HG03565 (cell line): ENCODE data around the gene TBCD.
"Not testable (repeated sequence)": the region's sequence is repeated elsewhere in the genome, so short reads cannot be mapped to it uniquely, and the experiment has no call there.

Experiments used
- ATAC-seq: cut with Tn5 transposase; IDR thresholded peaks from one replicate; pipeline ENCODE4 v1.9.1; 2021; ENCODE audit warnings: mild to moderate bottlenecking, moderate library complexity; ENCODE audit not compliant: unreplicated experiment

TBCD gene

DNA sequence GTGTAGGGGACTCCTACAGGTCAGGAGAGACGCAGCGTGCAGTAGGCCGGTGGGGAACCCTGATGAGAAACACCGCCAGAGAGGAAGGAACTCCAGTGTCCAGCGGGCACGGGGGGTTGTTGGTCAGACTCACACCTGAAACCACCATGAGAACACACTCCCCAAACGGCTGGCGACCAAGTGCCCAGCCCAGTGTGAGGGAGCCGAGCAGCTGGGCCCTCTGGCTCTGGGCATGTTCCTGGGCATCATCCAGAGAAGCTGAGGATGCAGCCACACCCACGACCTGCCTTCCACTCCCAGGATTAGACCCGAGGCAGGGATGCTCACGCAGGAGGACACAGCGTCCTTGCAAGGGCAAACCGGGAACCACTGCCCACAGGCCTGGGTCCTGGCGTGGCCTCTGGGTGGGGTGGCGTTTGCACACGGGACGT, 196.2 kb downstream of the TBCD start:
- ATAC-seq, result no peak

DNA sequence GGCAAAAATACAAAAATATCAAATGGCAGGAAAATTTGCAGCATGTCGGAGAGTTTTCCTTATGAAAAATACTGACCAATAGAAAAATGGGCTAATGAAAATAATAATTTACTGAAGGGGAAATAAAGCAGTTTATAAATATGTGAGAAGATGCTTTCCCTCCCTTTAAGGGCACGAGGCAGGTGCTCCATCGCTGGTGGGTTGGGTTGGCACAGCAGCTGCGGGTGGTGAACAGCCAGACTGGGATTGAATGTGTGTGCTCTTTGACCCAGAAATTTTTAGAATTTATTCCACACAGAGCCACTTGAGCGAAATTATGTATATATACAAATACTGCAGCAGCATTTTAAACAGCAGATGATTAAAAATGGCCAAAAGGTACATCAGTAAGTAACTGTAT, 197.1 kb downstream of the TBCD start:
- ATAC-seq, result no peak

DNA sequence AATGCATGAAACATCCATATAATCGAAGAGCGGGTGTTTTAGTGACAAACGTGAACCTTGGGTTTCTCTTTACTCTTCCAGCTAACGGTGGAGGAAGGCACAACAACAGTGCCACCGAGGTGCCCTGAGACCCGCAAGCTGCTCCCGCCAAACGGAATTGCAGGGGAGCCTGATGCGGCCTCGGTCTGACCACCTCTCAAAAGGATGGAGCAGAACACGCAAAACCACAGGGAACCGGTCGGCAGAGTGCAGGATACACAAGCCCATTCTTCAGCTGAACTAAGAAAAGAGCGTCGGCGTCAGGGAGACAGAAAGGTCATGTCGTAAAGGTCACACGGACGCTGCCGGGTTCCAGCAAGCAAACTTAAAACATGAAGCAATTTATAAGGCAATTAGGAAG, 197.5 kb downstream of the TBCD start:
- no peak for ATAC-seq

DNA sequence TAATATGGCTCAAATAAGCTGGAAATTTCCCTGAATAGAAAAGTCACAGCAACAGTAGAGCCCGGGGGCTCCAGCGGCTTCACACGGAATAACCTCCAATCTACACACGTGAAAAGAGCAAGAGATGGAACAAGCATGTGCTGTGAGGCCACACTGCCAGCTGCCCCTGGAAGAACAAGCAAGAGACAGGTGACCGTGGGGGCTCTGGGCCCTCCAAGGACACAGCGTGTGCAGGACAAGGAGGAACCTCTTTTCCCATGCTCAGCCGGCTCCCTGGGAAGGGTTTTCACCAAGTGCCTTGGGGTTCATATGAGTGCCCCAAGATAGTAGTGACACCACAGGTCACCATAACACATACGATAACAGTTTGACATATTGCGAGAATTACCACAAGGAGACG, 198.1 kb downstream of the TBCD start:
- no peak for ATAC-seq

DNA sequence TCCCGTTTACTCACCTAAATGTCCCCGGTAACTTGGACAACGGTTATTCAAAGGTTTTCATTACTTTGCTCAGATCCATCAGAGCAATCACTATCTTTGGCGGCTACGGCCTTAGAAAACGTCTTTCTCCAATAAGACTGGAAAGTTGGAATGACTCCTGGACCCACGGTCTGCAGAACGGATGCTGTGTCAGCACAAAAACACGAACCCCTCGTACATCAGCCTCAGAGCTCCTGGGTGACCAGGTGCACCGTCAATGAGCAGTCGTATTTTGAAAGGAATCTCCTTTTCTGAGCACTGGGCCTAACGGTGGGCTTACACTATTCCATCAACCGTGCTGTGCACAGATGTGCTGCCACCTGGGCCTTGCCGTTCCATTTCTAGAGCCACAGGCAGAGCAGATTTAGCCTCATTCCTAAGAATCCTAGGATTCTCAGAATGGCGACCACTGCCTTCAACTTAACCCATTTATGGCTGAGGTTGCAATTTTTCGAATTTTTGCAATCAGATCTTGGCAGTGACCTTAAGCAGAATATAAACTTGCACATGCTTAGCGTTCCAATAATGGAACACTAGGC, 198.7 kb downstream of the TBCD start:
- ATAC-seq, result no peak

DNA sequence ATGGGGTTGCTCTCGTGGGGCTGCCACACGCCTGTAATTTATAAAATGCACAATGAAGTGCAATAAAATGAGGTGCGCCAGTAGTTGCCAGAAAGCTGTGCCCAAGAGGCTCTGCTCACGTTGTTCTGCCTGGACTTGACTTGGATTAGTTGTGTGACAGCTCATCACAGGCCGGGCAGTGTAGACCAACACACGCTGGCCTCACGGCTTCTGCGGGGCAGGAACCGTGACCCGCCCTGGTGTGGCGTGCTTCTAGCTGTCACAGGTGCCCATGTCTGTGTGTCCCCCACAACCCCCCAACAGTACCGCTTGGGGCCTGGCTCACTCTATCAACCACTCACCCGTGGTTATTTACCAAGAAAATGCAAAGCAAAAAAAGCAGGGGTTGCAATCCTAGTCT, 200.2 kb downstream of the TBCD start:
- ATAC-seq, result no peak

GRCh38 chr17:82955106-82955505, 203.2 kb downstream of the TBCD start:
- ATAC-seq, result not testable (repeated sequence)

DNA sequence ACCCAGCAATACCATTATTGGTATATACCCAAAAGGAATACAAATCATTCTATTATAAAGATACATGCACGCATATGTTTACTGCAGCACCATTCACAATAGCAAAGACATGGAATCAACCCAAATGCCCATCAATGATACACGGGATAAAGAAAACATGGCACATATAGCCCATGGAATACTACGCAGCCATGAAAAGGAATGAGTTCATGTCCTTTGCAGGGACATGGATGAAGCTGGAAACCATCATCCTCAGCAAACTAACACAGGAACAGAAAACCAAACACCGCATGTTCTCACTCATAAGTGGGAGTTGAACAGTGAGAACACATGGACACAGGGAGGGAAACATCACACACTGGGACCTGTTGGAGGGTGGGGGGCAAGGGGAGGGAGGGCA, 203.8 kb downstream of the TBCD start:
- not testable (repeated sequence) for ATAC-seq

GRCh38 chr17:82956146-82956725, 204.4 kb downstream of the TBCD start:
- ATAC-seq, result no peak

- ATAC-seq, result no peak
These were observed 205.0 kb downstream of the TBCD start for GRCh38 chr17:82956726-82957468.

GRCh38 chr17:82957469-82957795, 205.6 kb downstream of the TBCD start:
- no peak for ATAC-seq

- ATAC-seq, result no peak
These were observed 206.2 kb downstream of the TBCD start for GRCh38 chr17:82957961-82958561.

DNA sequence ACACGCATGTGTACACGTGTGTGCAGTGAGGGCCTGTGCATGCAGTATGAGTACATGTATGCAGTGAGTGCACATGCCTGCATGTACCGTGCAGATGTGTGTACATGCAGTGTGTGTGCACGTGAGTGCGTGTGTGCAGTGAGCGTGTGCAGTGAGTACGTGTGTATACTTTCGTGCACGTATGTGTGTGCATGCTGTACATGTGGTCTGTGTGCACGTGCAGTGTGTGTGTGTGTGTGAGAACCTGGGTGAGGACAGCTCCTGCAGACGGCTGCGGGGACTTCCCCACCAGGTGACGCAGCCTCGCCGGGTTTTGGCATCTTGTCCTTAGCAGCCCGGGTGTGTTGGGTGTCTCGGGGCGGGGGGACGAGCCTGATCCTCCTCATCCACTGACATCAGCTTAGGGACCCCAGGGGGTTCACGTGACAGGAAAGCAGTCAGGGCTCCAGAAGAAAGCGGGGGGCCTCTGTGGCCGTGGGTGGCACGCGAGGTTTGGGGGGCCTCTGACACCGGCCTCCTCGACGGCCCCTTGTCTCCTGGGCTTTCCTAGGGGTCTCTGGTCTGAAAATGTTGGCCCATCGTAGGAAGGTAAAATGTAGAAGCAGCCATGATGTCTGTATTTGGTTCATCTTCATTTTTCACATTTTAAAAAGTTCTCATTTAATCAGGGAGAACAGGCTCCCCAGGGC, 207.5 kb downstream of the TBCD start:
- no peak for ATAC-seq

- no peak for ATAC-seq
These were observed 208.1 kb downstream of the TBCD start for GRCh38 chr17:82959990-82960418.

GRCh38 chr17:82960419-82961271, 208.8 kb downstream of the TBCD start:
- no peak for ATAC-seq

GRCh38 chr17:82961366-82962162, 209.7 kb downstream of the TBCD start:
- no peak for ATAC-seq

- no peak for ATAC-seq
These were observed 210.4 kb downstream of the TBCD start for GRCh38 chr17:82962163-82962720.

GRCh38 chr17:82963104-82963950, 211.5 kb downstream of the TBCD start:
- ATAC-seq, result no peak
